CD4-positive, alpha-beta T cell treated with Interleukin-6 at 100 ng/mL for 8 hours (primary cell): ENCODE measurements around the gene STPG1.
A peak's percentile ranks its signal among the peaks of the same experiment; 100 is the strongest.
"Not testable (repeated sequence)": the region's sequence is repeated elsewhere in the genome, so short reads cannot be mapped to it uniquely, and the experiment has no call there.

Experiments used
- DNase-seq: peaks from one replicate; pipeline ENCODE4 v3.0.0-alpha.2; 2020; ENCODE audit warnings: mixed read lengths, low spot score

Gene STPG1

GRCh38 chr1:24413350-24414163 lies at the start of gene STPG1:
Gene STPG1 (minus strand): TSS chr1:24413782. CDS start chr1:24401388, 12,394 bp downstream.
- peak; percentile 72 for DNase-seq

- not testable (repeated sequence) for DNase-seq
These were observed 48.5 kb upstream of the STPG1 start for GRCh38 chr1:24462128-24462527.

- no peak for DNase-seq
These were observed 46.1 kb upstream of the STPG1 start for GRCh38 chr1:24459551-24460266.

- DNase-seq, result no peak
These were observed 44.3 kb upstream of the STPG1 start for GRCh38 chr1:24457866-24458265.

GRCh38 chr1:24455272-24455671 lies 41.7 kb upstream of the STPG1 start:
- no peak for DNase-seq

- DNase-seq, result no peak
These were observed 41.1 kb upstream of the STPG1 start for GRCh38 chr1:24454673-24455072.

DNA sequence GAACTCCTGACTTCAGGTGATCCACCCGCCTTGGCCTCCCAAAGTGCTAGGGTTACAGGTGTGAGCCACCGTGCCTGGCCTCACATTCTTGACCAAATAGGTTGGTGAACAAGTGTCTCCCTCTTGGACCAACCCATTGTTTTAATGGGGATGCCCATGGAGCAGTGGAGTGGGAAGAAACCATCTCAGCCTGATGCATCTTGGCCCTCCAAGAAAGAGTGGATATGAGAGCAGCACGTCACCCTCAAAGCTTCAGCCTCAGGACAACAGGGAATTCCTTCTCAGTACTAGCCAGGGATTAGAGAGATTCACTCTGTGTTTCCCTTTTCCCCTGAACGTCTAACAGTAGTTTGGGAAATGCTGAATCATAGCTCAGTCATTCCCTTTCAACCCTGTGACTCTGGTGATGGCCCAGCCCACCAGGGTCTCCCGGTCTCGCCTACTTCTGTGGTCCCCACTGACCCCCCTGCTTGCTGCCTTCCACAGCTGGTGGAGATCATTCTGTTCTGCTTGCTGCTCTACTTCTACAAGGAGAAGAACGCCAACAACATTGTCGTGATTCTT lies 39.4 kb upstream of the STPG1 start:
- DNase-seq, result no peak

DNA sequence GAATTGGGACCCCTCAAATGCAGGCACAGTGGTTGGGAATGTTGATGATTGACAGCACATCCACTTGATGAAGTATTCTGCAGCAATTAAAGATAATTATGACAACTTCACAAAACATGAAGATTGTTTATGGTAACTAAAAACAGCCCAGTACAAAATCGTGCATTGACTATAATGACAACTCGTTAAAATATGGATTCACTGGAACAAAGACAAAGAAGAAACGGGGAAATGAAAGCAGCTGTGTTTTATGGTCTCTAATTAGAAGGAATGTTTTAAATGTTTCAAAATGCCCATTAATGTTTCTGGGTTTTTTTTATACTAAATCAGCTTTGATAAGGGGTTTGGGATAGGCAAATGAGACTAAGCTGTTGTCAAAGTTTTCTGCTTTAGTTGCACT lies 38.2 kb upstream of the STPG1 start:
- no peak for DNase-seq

GRCh38 chr1:24450857-24451397 lies 37.3 kb upstream of the STPG1 start:
- no peak for DNase-seq

DNA sequence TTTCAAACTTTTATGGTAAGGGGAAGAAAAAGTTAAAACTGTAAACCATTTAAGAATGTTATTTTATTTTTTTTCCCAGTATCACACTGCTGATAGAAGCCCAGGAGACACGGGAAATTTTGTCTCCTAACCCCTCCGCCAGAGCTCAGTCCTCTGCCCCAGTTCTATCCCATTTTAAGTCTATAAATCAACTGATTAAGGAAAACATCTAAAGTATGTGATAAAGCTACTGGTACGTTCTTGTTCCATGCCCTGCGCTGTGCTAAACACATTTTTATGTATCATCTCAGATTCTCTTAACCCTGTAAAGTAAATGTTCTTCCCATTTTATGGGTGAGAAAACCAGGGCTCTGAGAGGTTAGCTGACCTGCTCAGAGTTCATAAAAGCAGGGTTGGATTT lies 36.7 kb upstream of the STPG1 start:
- no peak for DNase-seq

GRCh38 chr1:24446446-24446845 lies 32.9 kb upstream of the STPG1 start:
- DNase-seq, result not testable (repeated sequence)

DNA sequence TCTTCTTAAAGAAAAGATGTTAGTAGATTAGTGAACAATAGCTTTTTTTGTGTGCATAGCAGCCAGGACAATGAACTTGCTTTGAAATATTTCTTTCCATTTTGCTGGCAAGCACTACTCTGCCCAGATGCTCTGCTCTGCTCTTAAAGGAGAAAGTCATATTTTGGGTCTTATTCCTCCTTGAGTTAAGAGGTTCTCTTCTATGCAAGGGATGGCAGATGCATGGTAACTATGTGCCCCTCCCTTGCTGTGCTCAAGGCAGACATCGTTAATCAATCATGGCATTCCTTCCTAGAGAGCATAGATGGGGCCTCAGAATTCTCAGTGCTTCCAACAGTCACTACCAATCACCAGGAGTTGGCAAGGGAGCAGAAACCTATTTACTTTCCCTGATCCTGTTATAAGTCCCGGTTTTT lies 29.7 kb upstream of the STPG1 start:
- no peak for DNase-seq

DNA sequence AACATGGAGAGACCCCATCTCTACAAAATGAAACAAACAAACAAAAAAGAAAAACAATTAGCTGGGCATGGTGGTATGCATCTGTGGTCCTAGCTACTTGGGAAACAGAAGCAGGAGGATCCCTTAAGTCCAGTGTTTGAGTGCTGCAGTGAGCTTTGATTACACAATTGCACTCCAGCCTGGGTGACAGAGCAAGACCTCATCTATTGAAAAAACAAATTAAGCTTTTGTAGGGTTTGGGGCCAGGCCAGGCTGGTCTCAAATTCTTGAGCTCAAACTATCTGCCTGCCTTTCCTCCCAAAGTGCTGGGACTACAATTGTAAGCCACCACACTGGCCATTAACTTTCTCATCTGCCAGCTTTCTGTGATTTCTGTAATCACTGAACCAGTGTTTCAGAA lies 29.2 kb upstream of the STPG1 start:
- no peak for DNase-seq

- no peak for DNase-seq
These were observed 28.6 kb upstream of the STPG1 start for GRCh38 chr1:24441996-24442668.

GRCh38 chr1:24441480-24441879 lies 27.9 kb upstream of the STPG1 start:
- no peak for DNase-seq

GRCh38 chr1:24440436-24440835 lies 26.9 kb upstream of the STPG1 start:
- DNase-seq, result no peak

DNA sequence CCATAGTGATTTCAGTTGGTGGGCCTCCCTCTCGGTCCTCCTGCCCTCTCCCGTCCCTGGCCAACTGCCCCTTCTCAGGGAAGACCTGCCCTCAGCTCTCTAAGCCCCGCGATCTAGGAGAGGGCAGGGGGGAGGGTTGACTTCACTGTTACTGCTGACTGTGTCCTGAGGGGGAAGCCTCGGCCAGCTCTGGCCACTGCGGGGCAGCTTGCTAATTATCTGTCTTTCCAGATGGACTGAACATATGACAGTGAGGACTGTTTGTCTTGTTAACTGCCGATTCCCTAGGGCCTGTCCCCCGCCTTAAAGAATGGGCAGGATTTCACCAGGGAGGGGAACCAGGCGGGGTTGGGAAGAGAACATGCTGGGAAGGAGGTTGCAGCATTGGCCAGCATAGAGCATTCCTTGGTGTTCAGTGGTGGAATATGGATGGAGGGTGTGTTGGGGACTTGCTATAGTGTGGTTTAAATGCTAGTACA lies 24.9 kb upstream of the STPG1 start:
- DNase-seq, result no peak

GRCh38 chr1:24437631-24438396 lies 24.2 kb upstream of the STPG1 start:
- DNase-seq, result no peak

GRCh38 chr1:24435782-24436365 lies 22.3 kb upstream of the STPG1 start:
- DNase-seq, result no peak

GRCh38 chr1:24427545-24427862 lies 13.9 kb upstream of the STPG1 start:
- DNase-seq, result no peak
